ENCODE measurements around the gene THAP7. TPM values are rescaled to one million over a fixed set of nuclear protein-coding genes. Genes with fewer than 3 reads are reported as not detected.
A peak's percentile ranks its signal among the peaks of the same experiment; 100 is the strongest.

The THAP7 gene
- total and polyA plus RNA-seq, 8 donors, result 14.7 to 26.3 (median 20.0) TPM

DNA sequence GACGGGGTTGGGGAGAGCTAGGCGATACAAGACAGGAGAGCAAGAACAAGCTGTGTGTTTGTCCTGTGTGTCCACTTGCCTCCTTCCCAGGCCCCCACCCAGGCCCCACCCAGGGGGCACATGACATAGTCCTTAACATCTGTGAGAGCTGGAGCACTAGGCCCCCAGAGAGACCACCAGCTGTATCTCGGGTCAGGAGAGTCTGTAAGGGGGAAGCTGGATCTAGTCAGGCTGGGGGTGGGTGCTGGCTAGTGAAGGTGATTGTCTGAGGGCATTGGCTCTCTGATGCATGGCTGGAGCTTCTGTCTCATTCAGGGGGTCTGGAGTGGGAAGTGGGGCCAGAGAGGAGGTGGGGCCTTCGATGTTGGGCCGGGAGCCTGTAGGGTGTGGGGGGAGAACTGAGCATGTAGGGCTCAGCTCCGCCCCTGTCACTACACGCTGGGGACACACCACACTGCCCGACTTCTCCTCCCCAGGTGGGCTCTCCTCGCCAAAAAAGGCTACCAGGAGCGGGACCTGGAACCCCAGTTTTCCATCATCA is 13.6 kb upstream of the THAP7 start:
- H3K4me1 ChIP-seq, result peaks cover 10 to 14% of the 10 kb centered on the region in 2 donors
- H3K36me3 ChIP-seq, result no peaks in the 10 kb centered on the region
- TF ChIP-seq, protein P1, sequence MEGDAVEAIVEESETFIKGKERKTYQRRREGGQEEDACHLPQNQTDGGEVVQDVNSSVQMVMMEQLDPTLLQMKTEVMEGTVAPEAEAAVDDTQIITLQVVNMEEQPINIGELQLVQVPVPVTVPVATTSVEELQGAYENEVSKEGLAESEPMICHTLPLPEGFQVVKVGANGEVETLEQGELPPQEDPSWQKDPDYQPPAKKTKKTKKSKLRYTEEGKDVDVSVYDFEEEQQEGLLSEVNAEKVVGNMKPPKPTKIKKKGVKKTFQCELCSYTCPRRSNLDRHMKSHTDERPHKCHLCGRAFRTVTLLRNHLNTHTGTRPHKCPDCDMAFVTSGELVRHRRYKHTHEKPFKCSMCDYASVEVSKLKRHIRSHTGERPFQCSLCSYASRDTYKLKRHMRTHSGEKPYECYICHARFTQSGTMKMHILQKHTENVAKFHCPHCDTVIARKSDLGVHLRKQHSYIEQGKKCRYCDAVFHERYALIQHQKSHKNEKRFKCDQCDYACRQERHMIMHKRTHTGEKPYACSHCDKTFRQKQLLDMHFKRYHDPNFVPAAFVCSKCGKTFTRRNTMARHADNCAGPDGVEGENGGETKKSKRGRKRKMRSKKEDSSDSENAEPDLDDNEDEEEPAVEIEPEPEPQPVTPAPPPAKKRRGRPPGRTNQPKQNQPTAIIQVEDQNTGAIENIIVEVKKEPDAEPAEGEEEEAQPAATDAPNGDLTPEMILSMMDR (IDR thresholded peaks at IDR 0.05), result no peak
- H3K27ac ChIP-seq, result no peak overlapping the region
- peak in 1 of 4 donors; percentile 25 for DNase-seq
- intact Hi-C loops (cut with DNase I), result no loop called here
- H3K27me3 ChIP-seq, result peaks cover 0 to 17% of the 10 kb centered on the region in 2 donors
- ATAC-seq, result no peak
- no peaks in the 10 kb centered on the region for H3K9me3 ChIP-seq
- no peak overlapping the region for H3K4me3 ChIP-seq

DNA sequence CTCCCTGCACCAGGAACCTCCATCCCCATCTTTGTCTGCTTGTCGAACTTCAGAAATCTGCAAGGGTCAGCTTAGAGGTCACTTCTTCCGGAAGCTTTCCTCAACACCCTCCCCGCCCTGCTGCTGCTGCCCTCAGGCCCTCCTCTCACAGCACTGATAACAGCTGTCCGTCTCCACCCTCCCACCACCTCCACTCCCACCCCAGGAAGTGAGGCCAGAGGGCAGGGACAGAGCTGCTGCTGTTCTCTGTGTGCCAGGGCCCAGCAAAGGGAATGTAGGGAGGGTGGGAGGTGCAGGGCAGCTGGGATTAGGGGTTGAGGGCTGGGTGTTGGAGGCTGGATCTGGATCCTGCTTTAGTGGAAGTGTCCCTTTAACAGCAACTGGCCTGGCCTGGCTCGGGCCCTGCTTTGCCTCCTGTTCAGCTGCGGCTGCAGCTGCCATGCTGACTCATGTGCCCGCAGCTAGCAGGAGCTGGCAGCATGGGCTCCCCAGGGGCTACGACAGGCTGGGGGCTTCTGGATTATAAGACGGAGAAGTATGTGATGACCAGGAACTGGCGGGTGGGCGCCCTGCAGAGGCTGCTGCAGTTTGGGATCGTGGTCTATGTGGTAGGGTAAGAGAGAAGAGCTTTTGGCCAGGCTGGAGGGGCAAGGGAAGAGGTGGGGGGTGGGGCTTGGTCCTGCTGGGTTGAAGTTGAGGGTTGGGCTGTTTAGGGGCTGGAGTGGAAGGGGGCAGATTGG is 13.0 kb upstream of the THAP7 start, which contains the start of gene P2RX6:
Gene P2RX6, plus strand, starts transcription at position 440 of the 740 bp plus-strand sequence. Its CDS starts 10 bp downstream, at position 450.
- DNase-seq (peak in 3 of 4 donors; percentile 47 to 60 (median 60)), ATAC-seq (peak; percentile 29)
- Histone ChIP-seq H3K36me3 (no peaks in the 10 kb centered on the region), H3K27ac (peak within 1 kb of the TSS; percentile 51 to 70), H3K9me3 (no peaks in the 10 kb centered on the region), H3K27me3 (peaks cover 0 to 17% of the 10 kb centered on the region in 2 donors), H3K4me3 (peak within 1 kb of the TSS; percentile 20 to 40), H3K4me1 (peaks cover 10 to 14% of the 10 kb centered on the region in 2 donors)
- intact Hi-C loops (cut with DNase I), result no loop called here
- TF ChIP-seq, protein P1 (IDR thresholded peaks at IDR 0.05), result no peak

DNA sequence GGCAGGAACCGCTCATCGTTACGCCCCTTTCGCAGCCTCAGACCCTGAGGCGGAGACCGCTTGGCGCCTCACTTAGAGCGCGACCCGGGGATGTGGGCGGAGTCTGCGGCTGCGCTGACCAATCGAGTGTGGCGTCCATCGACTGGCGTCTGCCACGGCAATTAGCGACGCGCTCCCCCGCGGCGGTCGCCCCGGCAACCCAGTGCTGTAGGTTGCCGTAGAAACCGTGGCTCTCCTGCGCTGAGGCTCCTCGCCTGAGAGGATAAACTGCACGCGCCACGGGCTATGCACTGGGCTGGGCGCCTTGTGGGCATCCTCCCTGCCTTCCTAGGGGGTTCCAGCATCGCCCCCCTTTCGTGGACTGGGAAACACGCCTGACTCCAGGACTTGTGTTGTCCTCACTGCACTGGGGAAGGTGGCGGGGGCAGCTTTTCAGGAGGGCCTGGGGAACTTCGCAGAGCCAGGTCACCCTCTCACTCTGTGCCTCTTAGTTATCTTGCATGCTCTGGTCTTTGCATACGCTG is 12.3 kb upstream of the THAP7 start:
- H3K9me3 ChIP-seq, result no peaks in the 10 kb centered on the region
- H3K27me3 ChIP-seq, result peaks cover 0 to 17% of the 10 kb centered on the region in 2 donors
- ATAC-seq (peak; percentile 89), DNase-seq (peak; percentile 85 to 96 (median 92))
- intact Hi-C loops (cut with DNase I), result no loop called here
- TF ChIP-seq, protein P1 (IDR thresholded peaks at IDR 0.05), result no peak
- H3K4me3 ChIP-seq, result peak overlapping the region; percentile 20 to 40
- H3K27ac ChIP-seq, result peak overlapping the region; percentile 51 to 70
- H3K36me3 ChIP-seq, result no peaks in the 10 kb centered on the region
- peaks cover 10 to 14% of the 10 kb centered on the region in 2 donors for H3K4me1 ChIP-seq

DNA sequence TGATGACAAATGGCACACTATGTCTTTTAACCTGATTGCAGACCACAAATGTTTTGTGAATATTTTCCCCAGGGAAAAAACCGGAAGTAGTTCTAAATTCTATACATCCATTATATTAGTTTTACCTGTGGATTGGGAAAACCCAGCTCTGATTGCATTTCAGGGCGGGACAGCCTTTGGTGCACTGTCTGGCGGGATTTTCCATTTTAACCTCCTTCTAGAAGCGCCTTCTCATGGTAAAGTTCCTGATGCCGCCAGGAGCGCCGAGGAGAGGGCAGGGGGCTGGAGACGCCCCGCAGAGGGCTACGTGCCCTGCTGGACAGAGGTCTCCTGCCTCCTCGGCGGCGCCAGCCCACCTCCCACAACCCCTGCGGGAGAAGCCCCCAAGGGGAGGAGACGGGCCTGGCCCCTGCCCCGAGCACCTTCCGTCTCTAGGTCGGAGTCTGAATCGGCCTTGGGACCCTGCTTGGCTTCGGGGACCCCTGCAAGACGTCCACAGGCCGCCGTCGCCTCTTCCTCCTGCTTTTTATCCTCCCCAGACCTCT is 11.8 kb upstream of the THAP7 start:
- intact Hi-C loops (cut with DNase I), result no loop called here
- no peak for DNase-seq
- TF ChIP-seq, protein P1 (IDR thresholded peaks at IDR 0.05), result no peak

More for the DNA sequence above, 11.8 kb upstream of the THAP7 start:
- Histone ChIP-seq H3K27me3 (peaks cover 0 to 17% of the 10 kb centered on the region in 2 donors), H3K4me3 (peak overlapping the region; percentile 20 to 40), H3K36me3 (no peaks in the 10 kb centered on the region), H3K4me1 (peaks cover 10 to 14% of the 10 kb centered on the region in 2 donors), H3K9me3 (no peaks in the 10 kb centered on the region), H3K27ac (peak overlapping the region; percentile 51 to 70)
- peak; percentile 2 for ATAC-seq
